BLaER1 treated with 17β-estradiol and CSF1 and Interleukin-3, amounts not matched to agents 10 nM and 100 nM (cell line): ENCODE measurements around the gene IL13RA1.
"Not testable (repeated sequence)": the region's sequence is repeated elsewhere in the genome, so short reads cannot be mapped to it uniquely, and the experiment has no call there.

Experiments
- H3K27ac ChIP-seq, 11 experiments: shearing (Covaris generic); formaldehyde crosslinking; 2 replicates each; pipeline ENCODE4 v1.8.1; 2022
- H3K27me3 ChIP-seq, 11 experiments: shearing (Covaris generic); formaldehyde crosslinking; 2 replicates each; pipeline ENCODE4 v1.8.1; 2022
- H3K36me3 ChIP-seq, 11 experiments: shearing (Covaris generic); formaldehyde crosslinking; 2 replicates each; pipeline ENCODE4 v1.8.1; 2022
- H3K4me1 ChIP-seq, 10 experiments: shearing (Covaris generic); formaldehyde crosslinking; 2 replicates each; pipeline ENCODE4 v1.8.1; 2022
- H3K4me2 ChIP-seq, 11 experiments: shearing (Covaris generic); formaldehyde crosslinking; 2 replicates each; pipeline ENCODE4 v1.8.1; 2022
- H3K4me3 ChIP-seq, 10 experiments: shearing (Covaris generic); formaldehyde crosslinking; 2 replicates each; pipeline ENCODE4 v1.8.1; 2022
- H3K9ac ChIP-seq, 11 experiments: shearing (Covaris generic); formaldehyde crosslinking; 2 replicates each; pipeline ENCODE4 v1.8.1; 2022
- H3K9me3 ChIP-seq, 11 experiments: shearing (Covaris generic); formaldehyde crosslinking; replicated peaks in 1 of 11; 2 replicates each; pipeline ENCODE4 v1.8.1; 2022
- H4K20me1 ChIP-seq, 11 experiments: shearing (Covaris generic); formaldehyde crosslinking; 2 replicates each; pipeline ENCODE4 v1.8.1; 2022
- Cebpa-rat ChIP-seq, 11 experiments: shearing (Covaris generic); IDR thresholded peaks; 2 replicates each; pipeline ENCODE4 v1.8.1; 2022

IL13RA1 gene

GRCh38 chrX:118723376-118723775, 4.0 kb upstream of the IL13RA1 start:
- peaks cover 31 to 94% (median 73%) of the 10 kb centered on the region in 10 experiments for H3K4me1 ChIP-seq
- H4K20me1 ChIP-seq: no peaks in the 10 kb centered on the region; a peak in 1 of 22 replicates
- H3K9ac ChIP-seq: peak overlapping the region in 1 of 11 experiments; percentile 3; a peak in 1 of 22 replicates
- H3K27me3 ChIP-seq: peaks cover 0 to 19% (median 9%) of the 10 kb centered on the region in 11 experiments; a peak in 12 of 22 replicates
- H3K4me2 ChIP-seq: peak overlapping the region; percentile 13 to 91 (median 78); a peak in 17 of 22 replicates
- H3K4me3 ChIP-seq: no peak overlapping the region
- H3K36me3 ChIP-seq: no peaks in the 10 kb centered on the region
- peak overlapping the region in 6 of 11 experiments; percentile 71 to 89 (median 84); a peak in 12 of 22 replicates for H3K27ac ChIP-seq
- TF ChIP-seq Cebpa-rat (IDR thresholded peaks at IDR 0.05): no peak
- H3K9me3 ChIP-seq: peaks cover 0 to 8% (median 0%) of the 10 kb centered on the region in 11 experiments; a peak in 2 of 22 replicates

GRCh38 chrX:118724365-118724764, 3.0 kb upstream of the IL13RA1 start:
- Histone ChIP-seq H3K4me1 (peaks cover 21 to 95% (median 64%) of the 10 kb centered on the region in 10 experiments; a peak in 19 of 20 replicates), H3K4me2 (peak overlapping the region; percentile 39 to 91 (median 78)), H3K4me3 (peak overlapping the region in 2 of 10 experiments; percentile 6 to 13; a peak in 1 of 20 replicates)

GRCh38 chrX:118724775-118725174, 2.6 kb upstream of the IL13RA1 start:
- Histone ChIP-seq H3K4me1 (peaks cover 21 to 95% (median 62%) of the 10 kb centered on the region in 10 experiments; a peak in 19 of 20 replicates), H3K9me3 (peaks cover 0 to 8% (median 0%) of the 10 kb centered on the region in 11 experiments; a peak in 2 of 22 replicates), H3K36me3 (no peaks in the 10 kb centered on the region), H3K27ac (peak overlapping the region in 10 of 11 experiments; percentile 35 to 89 (median 74); a peak in 18 of 22 replicates), H3K4me3 (peak overlapping the region in 2 of 10 experiments; percentile 6 to 13; a peak in 1 of 20 replicates), H4K20me1 (no peaks in the 10 kb centered on the region; a peak in 1 of 22 replicates), H3K4me2 (peak overlapping the region; percentile 39 to 91 (median 78)), H3K27me3 (peaks cover 0 to 19% (median 9%) of the 10 kb centered on the region in 11 experiments; a peak in 12 of 22 replicates), H3K9ac (peak overlapping the region in 8 of 11 experiments; percentile 7 to 73 (median 62); a peak in 12 of 22 replicates)
- no peak for TF ChIP-seq Cebpa-rat (IDR thresholded peaks at IDR 0.05)

More at GRCh38 chrX:118724365-118724764, 3.0 kb upstream of the IL13RA1 start:
- Histone ChIP-seq H3K27ac (peak overlapping the region in 10 of 11 experiments; percentile 35 to 89 (median 74); a peak in 18 of 22 replicates), H3K9me3 (peaks cover 0 to 8% (median 0%) of the 10 kb centered on the region in 11 experiments; a peak in 2 of 22 replicates), H4K20me1 (no peaks in the 10 kb centered on the region; a peak in 1 of 22 replicates), H3K9ac (peak overlapping the region in 8 of 11 experiments; percentile 7 to 73 (median 62); a peak in 12 of 22 replicates), H3K36me3 (no peaks in the 10 kb centered on the region), H3K27me3 (peaks cover 0 to 19% (median 9%) of the 10 kb centered on the region in 11 experiments; a peak in 12 of 22 replicates)
- no peak for TF ChIP-seq Cebpa-rat (IDR thresholded peaks at IDR 0.05)

GRCh38 chrX:118726396-118726795, 1.0 kb upstream of the IL13RA1 start:
- Histone ChIP-seq H3K9ac (peak overlapping the region in 6 of 11 experiments; percentile 80 to 94 (median 88); a peak in 8 of 22 replicates), H4K20me1 (peaks cover 0 to 6% (median 0%) of the 10 kb centered on the region in 11 experiments; a peak in 3 of 22 replicates), H3K27ac (peak overlapping the region in 6 of 11 experiments; percentile 80 to 93 (median 87); a peak in 10 of 22 replicates), H3K27me3 (peaks cover 0 to 19% (median 9%) of the 10 kb centered on the region in 11 experiments; a peak in 12 of 22 replicates), H3K36me3 (no peaks in the 10 kb centered on the region), H3K4me2 (peak overlapping the region; percentile 76 to 91 (median 82); a peak in 20 of 22 replicates), H3K9me3 (peaks cover 0 to 8% (median 0%) of the 10 kb centered on the region in 11 experiments; a peak in 2 of 22 replicates), H3K4me3 (peak overlapping the region in 4 of 10 experiments; percentile 67 to 78 (median 70); a peak in 5 of 20 replicates), H3K4me1 (peaks cover 21 to 95% (median 57%) of the 10 kb centered on the region in 10 experiments; a peak in 19 of 20 replicates)
- no peak for TF ChIP-seq Cebpa-rat (IDR thresholded peaks at IDR 0.05)

GRCh38 chrX:118727686-118728339, 407 bp downstream of the IL13RA1 start:
- Histone ChIP-seq H3K4me2 (peak overlapping the region; percentile 76 to 91 (median 82)), H3K9ac (peak overlapping the region; percentile 72 to 94 (median 80)), H3K9me3 (peaks cover 0 to 9% (median 0%) of the 10 kb centered on the region in 11 experiments; a peak in 7 of 22 replicates), H3K36me3 (no peaks in the 10 kb centered on the region), H3K4me1 (peaks cover 21 to 89% (median 55%) of the 10 kb centered on the region in 10 experiments; a peak in 19 of 20 replicates), H3K27ac (peak overlapping the region; percentile 33 to 93 (median 80); a peak in 20 of 22 replicates), H3K27me3 (peaks cover 0 to 19% (median 9%) of the 10 kb centered on the region in 11 experiments; a peak in 12 of 22 replicates), H3K4me3 (peak overlapping the region; percentile 59 to 78 (median 68)), H4K20me1 (peaks cover 0 to 6% (median 0%) of the 10 kb centered on the region in 11 experiments; a peak in 3 of 22 replicates)
- TF ChIP-seq Cebpa-rat (IDR thresholded peaks at IDR 0.05): no peak

GRCh38 chrX:118729042-118729652, 1.7 kb downstream of the IL13RA1 start:
- peaks cover 4 to 23% (median 11%) of the 10 kb centered on the region in 11 experiments; a peak in 17 of 22 replicates for H3K9me3 ChIP-seq
- H3K36me3 ChIP-seq: no peaks in the 10 kb centered on the region
- H3K9ac ChIP-seq: peak overlapping the region in 3 of 11 experiments; percentile 90 to 94 (median 91); a peak in 5 of 22 replicates
- H3K4me1 ChIP-seq: peaks cover 10 to 75% (median 42%) of the 10 kb centered on the region in 10 experiments; a peak in 19 of 20 replicates
- H3K4me3 ChIP-seq: peak overlapping the region in 5 of 10 experiments; percentile 67 to 78 (median 70); a peak in 9 of 20 replicates
- peak overlapping the region in 2 of 11 experiments; percentile 47 to 93; a peak in 2 of 22 replicates for H3K27ac ChIP-seq
- no peak for TF ChIP-seq Cebpa-rat (IDR thresholded peaks at IDR 0.05)
- H4K20me1 ChIP-seq: peaks cover 0 to 6% (median 0%) of the 10 kb centered on the region in 11 experiments; a peak in 3 of 22 replicates
- peaks cover 0 to 19% (median 7%) of the 10 kb centered on the region in 11 experiments; a peak in 12 of 22 replicates for H3K27me3 ChIP-seq
- H3K4me2 ChIP-seq: peak overlapping the region in 6 of 11 experiments; percentile 76 to 91 (median 86); a peak in 11 of 22 replicates

- Histone ChIP-seq H3K4me3 (no peak overlapping the region; a peak in 1 of 20 replicates), H4K20me1 (peaks cover 0 to 6% (median 0%) of the 10 kb centered on the region in 11 experiments; a peak in 2 of 22 replicates), H3K4me2 (peak overlapping the region in 7 of 11 experiments; percentile 3 to 91 (median 86); a peak in 10 of 22 replicates), H3K36me3 (0 out of 22 replicates have a peak, but pooled peaks cover 0 to 6% (median 0%) of the 10 kb centered on the region in 11 experiments), H3K4me1 (peaks cover 0 to 63% (median 27%) of the 10 kb centered on the region in 10 experiments; a peak in 17 of 20 replicates), H3K9ac (peak overlapping the region in 3 of 11 experiments; percentile 1 to 94 (median 54); a peak in 4 of 22 replicates), H3K9me3 (peaks cover 4 to 29% (median 17%) of the 10 kb centered on the region in 11 experiments; a peak in 18 of 22 replicates), H3K27me3 (peaks cover 0 to 19% (median 7%) of the 10 kb centered on the region in 11 experiments; a peak in 12 of 22 replicates), H3K27ac (peak overlapping the region in 3 of 11 experiments; percentile 25 to 53 (median 47); a peak in 6 of 22 replicates)
- no peak for TF ChIP-seq Cebpa-rat (IDR thresholded peaks at IDR 0.05)
Measured at GRCh38 chrX:118730500-118731247, 3.3 kb downstream of the IL13RA1 start.

GRCh38 chrX:118732551-118732950, 5.1 kb downstream of the IL13RA1 start:
- not testable (repeated sequence) for H4K20me1 ChIP-seq, H3K9ac ChIP-seq, H3K27ac ChIP-seq, H3K27me3 ChIP-seq, H3K4me3 ChIP-seq, H3K4me2 ChIP-seq
- Histone ChIP-seq H3K36me3 (peaks cover 0 to 16% (median 0%) of the 10 kb centered on the region in 11 experiments; a peak in 2 of 22 replicates), H3K9me3 (peaks cover 14 to 42% (median 34%) of the 10 kb centered on the region in 11 experiments), H3K4me1 (peaks cover 4 to 55% (median 17%) of the 10 kb centered on the region in 10 experiments; a peak in 12 of 20 replicates)
